ENCODE results near the gene LRRC71.
"Not testable (repeated sequence)": the region's sequence is repeated elsewhere in the genome, so short reads cannot be mapped to it uniquely, and the experiment has no call there.

LRRC71 gene

GRCh38 chr1:156908541-156908940 lies 11.9 kb upstream of the LRRC71 start:
- no peak for DNase-seq

- no peak for DNase-seq
Measured at GRCh38 chr1:156908955-156909354, 11.5 kb upstream of the LRRC71 start.

- DNase-seq, result no peak
Measured at GRCh38 chr1:156909671-156910070, 10.8 kb upstream of the LRRC71 start.

GRCh38 chr1:156910309-156910782 lies 10.1 kb upstream of the LRRC71 start:
- DNase-seq, result peak; percentile 68

GRCh38 chr1:156911577-156912298 lies 8.7 kb upstream of the LRRC71 start:
- no peak for DNase-seq

- DNase-seq, result no peak
Measured at GRCh38 chr1:156912310-156912709, 8.1 kb upstream of the LRRC71 start.

GRCh38 chr1:156912861-156913808 lies 7.3 kb upstream of the LRRC71 start:
- no peak for DNase-seq

GRCh38 chr1:156913809-156914387 lies 6.5 kb upstream of the LRRC71 start:
- DNase-seq, result no peak

GRCh38 chr1:156914440-156914856 lies 6.0 kb upstream of the LRRC71 start:
- no peak for DNase-seq

- DNase-seq, result no peak
Measured at GRCh38 chr1:156921053-156921529, 659 bp downstream of the LRRC71 start.

- no peak for DNase-seq
Measured at GRCh38 chr1:156922986-156923669, 2.7 kb downstream of the LRRC71 start.

GRCh38 chr1:156923670-156924477 lies 3.4 kb downstream of the LRRC71 start:
- DNase-seq, result no peak

GRCh38 chr1:156924478-156925153 lies 4.2 kb downstream of the LRRC71 start:
- no peak for DNase-seq

GRCh38 chr1:156925154-156926010 lies 5.0 kb downstream of the LRRC71 start:
- no peak for DNase-seq

GRCh38 chr1:156926175-156926574 lies 5.7 kb downstream of the LRRC71 start:
- no peak for DNase-seq

- DNase-seq, result not testable (repeated sequence)
Measured at GRCh38 chr1:156926695-156927094, 6.3 kb downstream of the LRRC71 start.

- peak; percentile 37 for DNase-seq
Measured at GRCh38 chr1:156927215-156928042, 7.0 kb downstream of the LRRC71 start.

GRCh38 chr1:156928043-156928602 lies 7.7 kb downstream of the LRRC71 start:
- DNase-seq, result no peak

Data from NCI-H1694 (cell line).